Measurements from ENCODE around the gene CTXN2.
A peak's percentile ranks its signal among the peaks of the same experiment; 100 is the strongest.

The CTXN2 gene

DNA sequence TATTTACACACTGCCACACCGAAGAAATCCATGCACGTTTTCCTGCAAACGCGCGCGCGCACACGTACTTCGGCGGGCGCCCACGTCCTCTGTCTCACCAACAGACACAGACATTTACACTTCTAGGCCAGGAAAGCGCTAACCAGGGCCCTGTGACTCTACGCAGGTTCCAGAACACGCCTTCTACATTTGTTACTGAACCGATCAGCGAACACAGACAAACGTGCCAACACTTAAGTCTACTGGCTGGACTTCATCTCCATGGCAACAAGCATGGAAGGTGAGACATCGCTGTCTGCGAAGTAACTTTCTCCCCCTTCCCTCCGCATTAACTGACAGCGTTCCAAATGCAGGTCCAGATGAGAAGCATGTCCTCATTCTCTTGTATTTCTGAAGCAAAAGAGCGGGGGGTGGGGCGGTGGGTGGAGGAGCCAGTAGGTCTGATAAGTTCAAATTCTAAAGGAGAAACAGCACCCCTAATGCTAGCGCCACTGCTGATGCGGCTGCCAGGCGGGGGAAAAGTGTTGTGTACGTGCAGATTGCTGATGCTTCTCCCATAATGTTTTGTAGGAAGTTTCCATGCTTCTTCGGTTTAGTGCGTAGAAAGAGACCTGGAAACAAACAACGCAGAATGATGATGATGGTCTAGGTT, at the start of gene CTXN2:
Gene CTXN2, plus strand, starts transcription at position 92 of the 652 bp plus-strand sequence. CDS start 9,636 bp downstream, outside the sequence.
- no peak for DNase-seq (ENCODE audit: low read depth)

DNA sequence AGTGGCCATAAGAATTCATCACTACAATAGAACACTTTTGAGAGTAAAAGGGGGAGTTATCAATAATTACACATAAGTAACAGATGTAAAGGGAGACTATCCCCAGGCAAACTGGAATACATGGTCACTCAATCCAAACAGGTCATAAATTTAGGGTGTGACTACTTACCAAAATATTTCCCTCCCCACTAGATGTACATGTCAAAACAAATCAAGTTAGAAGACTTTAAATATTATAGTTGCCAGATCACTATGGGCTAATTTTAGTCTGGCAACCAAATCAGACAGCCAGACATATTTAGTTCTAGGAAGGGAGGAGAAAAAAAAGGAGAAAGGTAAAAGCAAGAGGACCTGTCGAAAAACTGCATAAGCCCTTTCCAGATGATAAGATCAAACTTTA, 47.6 kb upstream of the CTXN2 start:
- peak; percentile 69 for DNase-seq (ENCODE audit: low read depth)

GRCh38 chr15:48144889-48145288, 46.6 kb upstream of the CTXN2 start:
- peak; percentile 53 for DNase-seq (ENCODE audit: low read depth)

GRCh38 chr15:48145923-48146322, 45.5 kb upstream of the CTXN2 start:
- DNase-seq (ENCODE audit: low read depth) = peak; percentile 28

DNA sequence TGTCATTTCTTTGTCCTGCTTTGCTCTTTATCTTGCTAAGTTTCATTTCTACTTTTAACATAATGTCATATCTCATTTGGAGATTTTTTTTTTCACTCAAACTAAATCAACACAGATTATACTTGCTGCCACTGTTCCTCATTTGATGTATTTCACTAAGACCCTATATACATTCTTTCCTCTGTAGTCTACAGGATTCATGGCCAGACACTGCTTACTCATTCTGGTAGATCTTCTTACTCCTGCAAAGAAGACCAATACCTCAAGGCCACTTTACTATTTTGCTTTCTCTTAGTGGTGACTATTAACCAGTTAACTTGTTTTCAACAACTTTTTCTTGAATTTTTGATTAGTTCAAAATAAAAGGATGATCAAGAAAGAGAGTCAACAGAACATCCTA, 44.1 kb upstream of the CTXN2 start:
- no peak for DNase-seq (ENCODE audit: low read depth)

- peak; percentile 77 for DNase-seq (ENCODE audit: low read depth)
Measured at GRCh38 chr15:48149858-48150257, 41.6 kb upstream of the CTXN2 start.

GRCh38 chr15:48153526-48153925, 37.9 kb upstream of the CTXN2 start:
- DNase-seq (ENCODE audit: low read depth) = no peak

GRCh38 chr15:48168616-48169015, 22.8 kb upstream of the CTXN2 start:
- no peak for DNase-seq (ENCODE audit: low read depth)

- no peak for DNase-seq (ENCODE audit: low read depth)
Measured at GRCh38 chr15:48170981-48171380, 20.5 kb upstream of the CTXN2 start.

DNA sequence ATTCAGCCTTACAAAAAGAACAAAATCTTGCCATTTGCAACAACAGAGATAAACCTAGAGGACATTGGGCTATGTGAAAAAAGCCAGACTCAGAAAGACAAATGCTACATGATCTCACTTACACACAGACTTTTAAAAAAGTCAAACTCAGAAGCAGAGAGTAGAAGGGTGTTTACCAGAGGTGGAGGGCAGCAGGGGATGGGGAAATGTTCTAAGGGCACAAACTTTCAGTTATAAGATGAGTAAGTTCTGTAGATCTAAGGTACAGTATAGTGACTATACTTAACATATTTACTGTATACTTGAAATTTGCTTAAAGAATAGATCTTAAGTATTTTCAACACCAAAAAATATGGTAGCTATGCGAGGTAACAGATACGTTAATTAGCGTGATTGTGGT, 16.3 kb upstream of the CTXN2 start:
- no peak for DNase-seq (ENCODE audit: low read depth)

- DNase-seq (ENCODE audit: low read depth) = peak; percentile 13
Measured at GRCh38 chr15:48176112-48176511, 15.4 kb upstream of the CTXN2 start.

GRCh38 chr15:48176957-48177356, 14.5 kb upstream of the CTXN2 start:
- DNase-seq (ENCODE audit: low read depth) = no peak

DNA sequence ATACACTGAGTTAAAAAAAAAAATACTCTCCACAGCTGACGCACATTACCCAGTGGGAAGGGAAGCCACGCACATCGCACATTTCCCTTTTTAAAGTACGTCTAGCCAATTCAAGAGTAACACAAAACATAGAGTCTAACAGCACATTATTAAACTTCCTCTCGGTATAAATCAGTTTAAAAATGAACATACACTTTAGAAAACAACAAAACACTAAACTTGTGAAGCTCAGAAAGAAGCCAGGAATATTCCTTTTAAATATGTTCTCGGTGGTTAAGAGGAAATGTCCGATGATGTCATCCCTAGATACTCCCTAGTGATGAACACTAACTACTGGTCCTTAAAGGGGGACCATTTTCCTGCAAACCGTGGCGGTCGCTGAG, 14.1 kb upstream of the CTXN2 start:
- peak; percentile 58 for DNase-seq (ENCODE audit: low read depth)

GRCh38 chr15:48177766-48178647, 13.5 kb upstream of the CTXN2 start, which contains the start of gene MYEF2:
Gene MYEF2, minus strand, starts transcription at chr15:48178295. Its CDS starts 58 bp downstream, at chr15:48178237.
- DNase-seq (ENCODE audit: low read depth) = peak; percentile 70

DNA sequence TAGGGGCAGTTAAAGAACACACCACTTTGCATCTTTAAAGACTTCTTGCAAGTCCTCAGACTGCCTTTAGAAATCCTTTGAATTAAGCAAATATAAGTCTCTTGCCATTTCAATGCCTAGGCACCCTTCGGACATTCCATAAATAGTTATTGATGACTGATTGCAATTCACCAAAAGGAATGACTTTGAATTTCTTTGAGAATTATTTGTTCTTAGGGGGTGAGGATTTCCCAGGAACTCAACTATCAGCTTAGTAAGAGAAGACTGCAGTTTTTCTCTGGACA, 12.9 kb upstream of the CTXN2 start:
- no peak for DNase-seq (ENCODE audit: low read depth)

DNA sequence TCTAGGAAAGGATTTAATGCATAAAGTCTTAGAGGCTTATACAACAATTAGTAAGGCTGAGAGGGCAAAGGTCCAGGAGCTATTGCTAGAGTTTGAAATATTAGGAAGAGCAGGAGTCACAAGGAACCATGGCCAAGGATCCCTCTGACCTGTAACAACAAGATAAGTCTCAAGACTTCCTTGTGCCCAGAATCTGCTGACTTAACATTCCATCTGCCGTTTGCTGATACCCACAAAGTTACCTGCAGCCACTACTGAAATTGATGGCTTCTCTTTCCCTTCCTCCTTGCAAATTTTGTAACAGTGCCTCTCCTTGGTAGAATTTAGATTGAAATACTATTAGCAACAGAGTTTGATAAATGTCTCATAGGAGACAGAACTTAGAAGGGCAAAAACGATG, 8.7 kb upstream of the CTXN2 start:
- DNase-seq (ENCODE audit: low read depth) = no peak

DNA sequence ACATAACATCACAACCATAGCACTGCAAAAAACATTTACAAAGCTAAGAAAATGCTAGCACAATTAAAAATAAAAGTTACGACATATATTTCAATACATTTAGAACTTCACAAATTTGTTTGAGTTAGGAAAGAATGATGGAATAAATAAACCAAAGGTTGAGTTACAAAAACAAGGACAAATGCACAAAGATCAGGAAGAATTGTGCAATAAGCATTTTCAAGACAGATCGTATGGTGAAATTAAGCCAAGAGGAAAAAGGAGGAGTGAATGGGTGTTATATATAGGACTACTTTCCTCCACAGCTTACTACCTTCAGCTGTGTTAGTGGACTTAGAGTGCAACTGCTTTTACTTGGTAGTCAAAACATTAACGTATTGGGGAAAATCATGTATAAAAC, 5.9 kb upstream of the CTXN2 start:
- no peak for DNase-seq (ENCODE audit: low read depth)

- DNase-seq (ENCODE audit: low read depth) = no peak
Measured at GRCh38 chr15:48186271-48186670, 5.2 kb upstream of the CTXN2 start.

DNA sequence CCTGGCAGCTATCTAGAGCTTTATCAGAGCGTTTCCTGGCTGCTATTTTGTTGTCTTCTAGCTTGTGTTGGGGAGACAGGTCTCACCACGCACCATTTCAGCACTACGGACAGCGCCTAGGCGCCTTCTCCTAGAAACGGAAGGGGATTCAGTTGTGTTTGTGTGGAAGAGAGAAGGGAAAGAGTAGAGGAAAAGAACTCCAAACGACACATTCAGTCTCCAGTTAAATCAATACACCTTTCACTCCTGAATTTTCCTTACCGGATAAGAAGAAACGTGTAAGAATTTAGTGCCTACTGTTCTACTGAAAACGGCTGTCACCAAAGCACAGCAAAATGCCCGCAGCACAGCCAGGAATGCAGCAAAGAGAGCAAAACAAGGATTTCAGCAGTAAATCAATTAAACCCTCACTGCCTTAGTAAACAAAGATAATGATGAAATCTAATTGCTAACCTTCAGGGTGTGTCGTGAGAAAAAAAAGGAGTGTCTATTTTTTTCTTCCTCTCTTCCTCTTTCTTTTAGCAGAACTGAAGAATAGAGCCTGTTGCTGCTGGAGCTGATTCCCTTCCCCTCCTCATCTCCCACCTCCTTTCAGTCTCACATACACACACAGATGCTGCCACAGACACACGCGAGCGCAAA, 412 bp upstream of the CTXN2 start:
- peak; percentile 73 for DNase-seq (ENCODE audit: low read depth)

DNA sequence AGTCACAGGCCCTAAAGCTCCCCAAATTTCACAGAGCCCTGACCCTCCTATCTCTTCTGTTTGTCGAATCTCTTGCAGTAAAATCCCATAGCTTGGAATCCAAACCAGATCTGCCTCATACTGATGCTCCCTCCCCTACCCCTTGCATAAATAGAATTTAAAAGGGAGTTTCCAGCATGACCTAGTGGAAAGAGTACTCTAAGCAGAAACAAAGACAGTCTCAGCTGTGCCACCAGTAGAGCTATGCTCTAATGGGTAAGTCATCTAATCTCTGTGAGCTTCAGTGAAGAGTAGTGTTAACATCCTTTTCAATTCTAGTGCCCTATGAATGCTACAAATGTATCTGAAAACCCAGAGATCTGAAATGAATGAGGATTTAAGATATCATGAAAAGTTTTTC, 10.6 kb downstream of the CTXN2 start:
- no peak for DNase-seq (ENCODE audit: low read depth)

- DNase-seq (ENCODE audit: low read depth) = no peak
Measured at GRCh38 chr15:48205981-48206380, 14.5 kb downstream of the CTXN2 start, which contains the start of gene SLC12A1. Gene SLC12A1, plus strand, starts transcription at chr15:48206302. Its CDS starts 1,418 bp downstream, at chr15:48207720.

GRCh38 chr15:48221261-48221660, 29.8 kb downstream of the CTXN2 start:
- DNase-seq (ENCODE audit: low read depth) = no peak

DNA sequence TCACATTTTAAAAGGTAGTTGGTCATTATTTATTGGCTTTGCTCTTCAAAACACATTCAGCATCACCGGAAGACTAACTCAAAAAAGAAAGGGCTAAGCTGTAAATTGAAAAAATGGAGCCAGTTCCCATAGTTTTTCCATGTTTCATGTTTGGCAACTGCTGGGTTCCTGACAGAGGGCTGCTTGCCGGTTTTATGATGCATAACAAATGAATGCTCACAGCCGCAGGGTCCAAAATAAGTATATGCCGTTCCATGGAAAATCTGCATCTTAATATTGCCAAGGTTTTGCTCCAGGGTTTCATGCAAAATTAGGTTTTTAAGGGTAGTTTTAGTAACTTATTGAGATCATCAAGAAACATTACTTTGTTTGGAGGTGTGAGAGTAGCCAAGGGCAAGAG, 30.4 kb downstream of the CTXN2 start:
- peak; percentile 36 for DNase-seq (ENCODE audit: low read depth)
